OCI-LY3 (cell line): ENCODE measurements around the gene NPBWR2.

Experiments used
- H2AFZ ChIP-seq: fragments of 200-600, 300-600 bp; shearing (Covaris generic); 2 replicates; pipeline ENCODE4 v1.6.0; 2014; ENCODE audit warnings: antibody characterized with exemption, low read depth, low read length
- H3K27ac ChIP-seq: fragments of 200-600, 300-600 bp; sonication (generic); 2 replicates; pipeline ENCODE4 v1.5.1; 2014; ENCODE audit warnings: mild to moderate bottlenecking, low read length, moderate library complexity, mixed read lengths
- H3K27me3 ChIP-seq: fragments of 200-600, 300-600 bp; sonication (generic); 2 replicates; pipeline ENCODE4 v1.6.1; 2014; ENCODE audit warnings: low read depth, low read length, mixed read lengths
- H3K36me3 ChIP-seq: fragments of 200-600, 300-600 bp; sonication (generic); replicated peaks from 2 replicates; pipeline ENCODE3; 2014; ENCODE audit warnings: low read depth, low read length, mixed read lengths
- H3K4me1 ChIP-seq: fragments of 300-600, 200-600 bp; sonication (generic); 2 replicates; pipeline ENCODE4 v1.6.1; 2014; ENCODE audit warnings: low read length, mixed read lengths
- H3K4me2 ChIP-seq: fragments of 200-600, 300-600 bp; sonication (generic); 2 replicates; pipeline ENCODE4 v1.6.1; 2014; ENCODE audit warnings: low read length, mixed read lengths
- H3K4me3 ChIP-seq: fragments of 300-600, 200-600 bp; sonication (generic); 2 replicates; pipeline ENCODE4 v1.5.1; 2014; ENCODE audit warnings: antibody characterized with exemption, mild to moderate bottlenecking, low read length, moderate library complexity
- H3K79me2 ChIP-seq: fragments of 300-600, 200-600 bp; shearing (Covaris generic); 2 replicates; pipeline ENCODE4 v1.6.1; 2014; ENCODE audit warnings: mild to moderate bottlenecking, low read length, mixed read lengths
- H3K9ac ChIP-seq: fragments of 300-600, 200-600 bp; shearing (Covaris generic); 2 replicates; pipeline ENCODE4 v1.6.0; 2014; ENCODE audit warnings: mild to moderate bottlenecking, low read length, moderate library complexity
- H3K9me3 ChIP-seq: fragments of 200-600, 300-600 bp; shearing (Covaris generic); 2 replicates; pipeline ENCODE4 v1.6.1; 2014; ENCODE audit warnings: low read length, mixed read lengths; ENCODE audit not compliant: insufficient read depth
- H4K20me1 ChIP-seq: fragments of 200-600, 300-600 bp; sonication (generic); 2 replicates; pipeline ENCODE4 v1.6.1; 2016; ENCODE audit warnings: low read length, mixed read lengths; ENCODE audit not compliant: insufficient read depth
- EZH2phosphoT487 ChIP-seq: fragments of 200-600 bp; shearing (Covaris generic); IDR thresholded peaks from 2 replicates; pipeline ENCODE4 v1.6.1; 2018; ENCODE audit warnings: antibody characterized with exemption, mixed run types, low read depth
- TF ChIP-seq, protein P1 (sequence below): fragments of 200-600, 300-600 bp; sonication (generic); IDR thresholded peaks from 2 replicates; pipeline ENCODE4 v1.5.1; 2014; ENCODE audit warnings: antibody characterized with exemption, low read length, low read depth

NPBWR2 gene

DNA sequence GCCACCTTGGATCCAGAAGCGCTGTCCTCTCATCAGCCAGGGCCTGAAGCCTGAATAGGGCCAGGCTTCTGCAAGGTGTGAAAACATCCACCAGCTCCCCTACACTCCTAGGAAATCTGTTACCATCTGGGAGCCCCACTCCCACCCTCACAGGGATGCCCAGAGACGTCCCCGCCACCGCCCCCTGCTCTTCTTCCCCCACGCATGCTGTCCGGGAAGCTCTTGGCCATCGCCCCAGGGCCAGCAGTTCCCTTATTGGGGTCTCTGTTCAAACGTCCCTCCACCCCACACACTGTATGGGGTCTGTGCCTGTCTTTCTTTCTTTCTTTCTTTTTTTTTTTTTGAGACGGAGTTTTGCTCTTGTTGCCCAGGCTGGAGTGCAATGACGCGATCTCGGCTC, 31.8 kb downstream of the NPBWR2 start:
- H3K27me3 ChIP-seq: no peaks in the 10 kb centered on the region
- no peak overlapping the region for H3K4me3 ChIP-seq
- peaks cover 27% of the 10 kb centered on the region for H3K4me1 ChIP-seq
- peaks cover 34% of the 10 kb centered on the region for H3K79me2 ChIP-seq
- H4K20me1 ChIP-seq: no peaks in the 10 kb centered on the region
- no peak overlapping the region for H3K27ac ChIP-seq
- H3K9me3 ChIP-seq: no peaks in the 10 kb centered on the region
- H3K36me3 ChIP-seq: peaks cover 19% of the 10 kb centered on the region
- H2AFZ ChIP-seq: no peak overlapping the region
- no peak overlapping the region for H3K4me2 ChIP-seq
- no peak overlapping the region for H3K9ac ChIP-seq
- TF ChIP-seq EZH2phosphoT487: no peak
- TF ChIP-seq, protein P1, sequence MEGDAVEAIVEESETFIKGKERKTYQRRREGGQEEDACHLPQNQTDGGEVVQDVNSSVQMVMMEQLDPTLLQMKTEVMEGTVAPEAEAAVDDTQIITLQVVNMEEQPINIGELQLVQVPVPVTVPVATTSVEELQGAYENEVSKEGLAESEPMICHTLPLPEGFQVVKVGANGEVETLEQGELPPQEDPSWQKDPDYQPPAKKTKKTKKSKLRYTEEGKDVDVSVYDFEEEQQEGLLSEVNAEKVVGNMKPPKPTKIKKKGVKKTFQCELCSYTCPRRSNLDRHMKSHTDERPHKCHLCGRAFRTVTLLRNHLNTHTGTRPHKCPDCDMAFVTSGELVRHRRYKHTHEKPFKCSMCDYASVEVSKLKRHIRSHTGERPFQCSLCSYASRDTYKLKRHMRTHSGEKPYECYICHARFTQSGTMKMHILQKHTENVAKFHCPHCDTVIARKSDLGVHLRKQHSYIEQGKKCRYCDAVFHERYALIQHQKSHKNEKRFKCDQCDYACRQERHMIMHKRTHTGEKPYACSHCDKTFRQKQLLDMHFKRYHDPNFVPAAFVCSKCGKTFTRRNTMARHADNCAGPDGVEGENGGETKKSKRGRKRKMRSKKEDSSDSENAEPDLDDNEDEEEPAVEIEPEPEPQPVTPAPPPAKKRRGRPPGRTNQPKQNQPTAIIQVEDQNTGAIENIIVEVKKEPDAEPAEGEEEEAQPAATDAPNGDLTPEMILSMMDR: no peak

DNA sequence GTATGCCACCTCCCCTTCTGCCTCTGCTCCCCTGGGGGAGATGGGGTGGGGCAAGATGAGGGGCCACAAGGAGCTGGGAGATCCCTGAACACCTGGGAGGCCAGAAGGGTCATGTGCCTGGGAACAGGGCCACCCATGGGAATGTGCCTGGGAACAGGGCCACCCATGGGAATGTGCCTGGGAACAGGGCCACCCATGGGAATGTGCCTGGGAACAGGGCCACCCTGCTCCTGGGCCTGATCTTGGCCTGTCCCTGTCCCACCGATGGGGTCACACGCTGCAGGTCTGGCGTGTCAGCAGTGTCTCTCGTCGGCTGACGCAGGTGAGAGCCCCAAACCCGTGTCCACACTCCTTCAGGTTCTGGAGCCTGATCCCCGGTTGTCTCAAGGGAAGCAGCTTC, 32.4 kb downstream of the NPBWR2 start:
- Histone ChIP-seq H3K27ac (no peak overlapping the region), H3K36me3 (peaks cover 19% of the 10 kb centered on the region)

DNA sequence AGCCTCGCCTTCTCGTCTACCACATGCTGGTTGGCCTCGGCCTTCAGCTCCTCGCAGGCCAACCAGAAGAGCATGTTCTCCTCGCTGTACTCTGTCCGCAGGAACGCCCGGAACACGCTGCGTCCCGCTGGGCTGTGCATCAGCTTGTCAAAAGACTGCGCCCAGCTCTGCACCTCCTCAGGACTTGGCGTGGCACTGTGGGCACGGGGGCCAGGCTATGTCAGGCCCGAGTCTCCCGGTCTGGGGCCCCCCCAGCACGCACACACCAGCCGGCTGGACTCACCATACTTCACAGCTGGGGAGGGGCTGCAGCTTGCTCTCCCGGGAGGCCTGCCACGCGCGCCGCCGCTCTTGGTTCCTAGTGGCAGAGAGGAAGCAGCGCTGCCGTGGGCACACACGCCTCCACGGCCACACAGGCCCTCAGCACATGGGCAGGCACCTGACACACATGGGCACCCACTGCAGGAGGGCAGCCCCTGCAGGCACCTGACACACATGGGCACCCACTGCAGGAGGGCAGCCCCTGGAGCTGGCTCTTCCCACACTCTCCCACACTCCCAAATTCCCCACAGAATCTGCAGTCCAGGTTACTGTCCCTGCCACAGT, 33.1 kb downstream of the NPBWR2 start:
- H3K79me2 ChIP-seq: peaks cover 34% of the 10 kb centered on the region
- H4K20me1 ChIP-seq: no peaks in the 10 kb centered on the region
- H3K4me3 ChIP-seq: no peak overlapping the region
- no peaks in the 10 kb centered on the region for H3K27me3 ChIP-seq
- TF ChIP-seq, protein P1: no peak
- TF ChIP-seq EZH2phosphoT487: no peak
- H3K27ac ChIP-seq: no peak overlapping the region
- H3K4me2 ChIP-seq: no peak overlapping the region
- H2AFZ ChIP-seq: no peak overlapping the region
- H3K36me3 ChIP-seq: peaks cover 19% of the 10 kb centered on the region
- no peaks in the 10 kb centered on the region for H3K9me3 ChIP-seq
- H3K9ac ChIP-seq: no peak overlapping the region
- H3K4me1 ChIP-seq: peaks cover 25% of the 10 kb centered on the region

More for the DNA sequence above, 32.4 kb downstream of the NPBWR2 start:
- Histone ChIP-seq H2AFZ (no peak overlapping the region), H3K79me2 (peaks cover 34% of the 10 kb centered on the region), H3K4me3 (no peak overlapping the region), H3K9ac (no peak overlapping the region), H3K4me1 (peaks cover 25% of the 10 kb centered on the region), H4K20me1 (no peaks in the 10 kb centered on the region), H3K9me3 (no peaks in the 10 kb centered on the region), H3K27me3 (no peaks in the 10 kb centered on the region), H3K4me2 (no peak overlapping the region)
- no peak for TF ChIP-seq EZH2phosphoT487
- TF ChIP-seq, protein P1: no peak

DNA sequence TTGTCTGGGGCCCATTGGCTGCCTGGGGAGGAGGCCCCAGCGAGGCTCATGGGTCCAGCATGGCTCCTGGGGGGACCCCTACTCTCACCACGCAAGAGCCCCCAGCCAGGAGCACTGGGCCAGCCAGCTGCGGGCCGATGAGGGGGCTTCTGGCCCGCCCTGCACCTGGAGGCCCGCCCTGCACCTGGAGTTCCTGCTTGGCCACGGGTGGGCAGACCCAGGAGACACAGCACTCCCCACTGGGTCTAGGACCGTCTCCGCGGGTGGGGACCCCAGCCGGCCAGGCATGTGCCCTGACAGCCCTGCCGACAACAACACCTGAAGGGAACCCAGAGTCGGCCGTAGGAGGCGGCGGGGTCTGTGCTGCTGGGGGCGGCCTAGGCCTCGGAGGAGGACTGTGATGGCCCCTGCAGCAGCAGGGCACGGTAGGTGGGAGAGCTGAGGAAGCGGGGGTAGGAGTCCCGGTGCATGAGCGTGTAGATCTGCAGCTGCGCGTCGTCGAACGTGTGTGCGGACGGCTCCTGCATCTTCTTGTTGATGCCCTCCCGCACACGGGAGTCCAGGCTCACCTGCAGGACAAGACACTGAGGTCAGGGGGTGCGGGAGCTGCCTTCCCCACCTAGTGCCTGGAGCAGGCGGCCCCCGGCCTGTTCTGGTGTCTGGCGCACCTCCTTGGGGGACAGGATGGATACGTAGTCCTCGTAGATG, 33.7 kb downstream of the NPBWR2 start:
- Histone ChIP-seq H3K4me1 (peaks cover 25% of the 10 kb centered on the region), H3K36me3 (peaks cover 19% of the 10 kb centered on the region), H4K20me1 (no peaks in the 10 kb centered on the region), H2AFZ (no peak overlapping the region), H3K27ac (no peak overlapping the region), H3K4me2 (no peak overlapping the region), H3K27me3 (no peaks in the 10 kb centered on the region), H3K79me2 (peaks cover 27% of the 10 kb centered on the region), H3K4me3 (no peak overlapping the region), H3K9ac (no peak overlapping the region), H3K9me3 (no peaks in the 10 kb centered on the region)
- TF ChIP-seq EZH2phosphoT487: no peak
- TF ChIP-seq, protein P1: no peak
